Adipocyte (in vitro differentiated cells): ENCODE data around the gene TSPAN12.

ENCODE experiments used
- DNase-seq: peaks from one replicate; pipeline ENCODE4 v3.0.0-alpha.2; 2015; ENCODE audit warnings: low read depth
- H3K27me3 ChIP-seq: replicated peaks from 2 replicates; pipeline ENCODE4 v1.7.0; 2013; ENCODE audit warnings: mild to moderate bottlenecking, low read length, moderate library complexity; ENCODE audit not compliant: control insufficient read depth, insufficient read depth
- H3K36me3 ChIP-seq: 2 replicates; pipeline ENCODE4 v1.7.0; 2013; ENCODE audit warnings: low read length, mild to moderate bottlenecking, moderate library complexity; ENCODE audit not compliant: control insufficient read depth, insufficient read depth, severe bottlenecking
- H3K4me1 ChIP-seq: 2 replicates; pipeline ENCODE4 v1.7.0; 2013; ENCODE audit warnings: mild to moderate bottlenecking, low read length, moderate library complexity; ENCODE audit not compliant: control insufficient read depth, insufficient read depth
- H3K4me3 ChIP-seq: 2 replicates; pipeline ENCODE4 v1.7.0; 2013; ENCODE audit warnings: mild to moderate bottlenecking, low read length, moderate library complexity
- H3K9ac ChIP-seq: 2 replicates; pipeline ENCODE4 v1.7.0; 2013; ENCODE audit warnings: mild to moderate bottlenecking, low read length, moderate library complexity
- H3K9me3 ChIP-seq: 2 replicates; pipeline ENCODE4 v1.7.0; 2013; ENCODE audit warnings: mild to moderate bottlenecking, low read length, moderate library complexity; ENCODE audit not compliant: control insufficient read depth

The TSPAN12 gene

DNA sequence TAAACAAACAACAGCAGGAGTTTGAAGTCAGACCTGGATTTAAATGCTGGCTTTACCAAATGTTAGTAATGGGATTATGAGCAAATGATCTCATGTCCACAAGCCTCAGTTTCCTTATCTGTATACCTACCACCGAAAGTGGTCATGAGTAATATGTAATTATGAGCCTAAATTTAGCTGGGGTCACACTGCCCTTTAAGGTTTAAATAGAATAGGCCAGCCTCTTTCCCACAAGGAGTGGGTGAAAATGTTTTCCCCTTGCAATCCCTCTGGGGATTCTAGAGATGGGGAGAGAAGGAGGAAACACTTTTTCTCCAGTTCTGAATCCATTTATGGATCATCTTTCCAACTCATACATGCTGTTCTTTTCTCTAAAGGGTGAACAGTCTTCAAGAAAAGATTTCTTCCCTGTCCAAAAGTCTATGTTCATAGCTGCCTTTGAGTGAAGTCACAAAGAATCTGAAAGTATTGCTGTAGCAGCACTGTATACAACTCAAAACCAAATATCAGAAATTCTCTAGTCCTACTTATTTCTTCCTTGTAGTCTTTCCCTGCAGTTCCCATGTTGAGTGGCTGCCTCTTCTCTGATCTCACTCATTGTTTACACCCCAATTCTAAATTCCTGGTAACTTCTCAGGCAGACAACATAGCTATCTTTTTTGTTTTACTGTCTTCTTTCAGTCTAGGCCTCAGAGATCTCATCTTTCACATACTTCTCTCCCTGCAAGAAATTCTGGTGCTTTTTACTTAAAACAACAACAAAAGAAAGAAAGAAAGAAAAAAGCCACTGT is 7.4 kb upstream of the TSPAN12 start:
- Histone ChIP-seq H3K27me3 (peaks cover 5% of the 10 kb centered on the region), H3K4me1 (no peaks in the 10 kb centered on the region), H3K9ac (no peak overlapping the region), H3K9me3 (no peaks in the 10 kb centered on the region), H3K36me3 (no peaks in the 10 kb centered on the region), H3K4me3 (no peak overlapping the region)
- no peak for DNase-seq

DNA sequence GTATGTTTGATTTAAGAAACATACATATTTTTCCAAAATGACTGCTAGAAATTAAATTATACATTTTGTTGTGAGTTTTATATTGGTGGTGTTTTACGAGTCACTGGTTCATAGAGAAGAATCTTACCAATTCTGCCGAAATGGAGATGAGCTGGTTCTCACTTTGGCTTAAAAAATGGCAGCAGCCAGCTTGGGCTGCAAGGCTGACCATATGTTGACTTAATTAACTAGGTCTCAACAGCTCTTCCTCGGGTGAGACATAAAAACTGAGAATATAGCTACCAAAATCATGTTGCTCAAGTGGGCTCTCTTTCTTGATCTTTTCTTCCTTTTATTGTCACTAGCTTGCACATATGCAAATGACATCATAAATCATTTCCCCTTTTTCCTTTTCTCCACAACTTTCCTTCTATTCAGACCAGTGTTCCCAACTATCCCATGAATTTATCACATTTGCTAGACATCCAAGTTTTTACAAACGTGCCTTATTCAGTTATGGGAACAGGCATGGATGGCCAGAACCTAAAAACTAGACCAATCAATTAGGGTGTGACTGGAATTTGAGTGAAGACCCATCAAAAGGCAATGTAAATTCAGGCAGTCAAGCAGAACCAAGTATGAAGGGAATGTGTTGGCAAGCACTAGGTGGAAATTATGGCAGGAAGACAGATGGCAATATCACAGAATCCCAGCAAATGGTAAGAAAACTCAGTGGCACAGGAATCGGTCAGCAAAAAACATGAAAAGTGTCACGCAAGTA is 6.4 kb upstream of the TSPAN12 start:
- DNase-seq = no peak

DNA sequence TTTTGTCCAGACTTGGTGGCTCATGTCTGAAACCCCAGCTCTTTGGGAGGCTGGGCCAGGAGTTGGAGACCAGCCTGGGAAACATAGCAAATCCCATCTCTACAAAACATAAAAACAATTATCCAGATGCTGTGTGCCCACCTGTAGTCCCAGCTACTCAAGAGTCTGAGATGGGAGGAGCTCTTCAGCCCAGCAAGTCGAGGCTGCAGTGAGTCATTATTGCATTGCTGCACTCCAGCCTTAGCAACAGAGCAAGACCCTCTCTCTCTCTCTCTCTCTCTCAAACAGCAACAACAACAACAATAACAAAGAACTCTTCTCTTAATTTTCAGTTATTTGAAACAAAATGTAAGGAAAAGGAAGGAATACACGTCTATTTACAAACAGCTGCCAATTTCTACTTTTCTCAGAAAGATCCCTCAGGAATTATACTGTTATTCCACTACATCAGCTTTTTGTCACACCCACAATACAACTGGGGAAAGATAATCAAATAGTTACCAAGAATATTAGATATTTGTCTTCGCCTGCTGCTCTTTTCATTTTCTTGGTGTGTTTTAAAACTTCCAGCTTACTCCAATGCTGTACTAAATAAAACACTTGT is 5.1 kb upstream of the TSPAN12 start:
- peaks cover 9% of the 10 kb centered on the region for H3K27me3 ChIP-seq
- H3K9me3 ChIP-seq = no peaks in the 10 kb centered on the region
- H3K9ac ChIP-seq = no peak overlapping the region
- H3K4me3 ChIP-seq = no peak overlapping the region
- H3K4me1 ChIP-seq = peaks cover 7% of the 10 kb centered on the region
- DNase-seq = no peak
- H3K36me3 ChIP-seq = no peaks in the 10 kb centered on the region

More for the DNA sequence above, 6.4 kb upstream of the TSPAN12 start:
- Histone ChIP-seq H3K4me1 (no peaks in the 10 kb centered on the region), H3K9me3 (no peaks in the 10 kb centered on the region), H3K27me3 (peaks cover 5% of the 10 kb centered on the region), H3K4me3 (no peak overlapping the region), H3K9ac (no peak overlapping the region), H3K36me3 (no peaks in the 10 kb centered on the region)

DNA sequence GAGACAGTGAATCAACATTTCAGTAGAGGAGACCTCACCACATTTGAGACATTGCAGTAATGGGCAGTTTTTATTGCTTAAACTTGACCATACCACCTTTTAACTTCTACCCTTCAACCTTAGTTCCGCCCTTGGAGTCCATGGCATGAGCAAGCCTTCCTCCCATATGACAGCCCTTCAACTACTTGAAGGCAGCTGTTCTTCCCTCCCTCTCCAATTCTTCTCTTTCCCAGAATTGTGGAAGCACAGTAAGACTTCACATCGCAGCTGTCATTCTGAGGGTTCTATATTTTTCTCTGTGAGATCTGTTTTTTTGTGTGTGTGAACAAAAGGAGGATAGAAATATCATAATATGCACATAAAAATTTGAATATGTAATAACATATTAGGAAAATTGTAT is 2.2 kb upstream of the TSPAN12 start:
- H3K36me3 ChIP-seq = no peaks in the 10 kb centered on the region
- DNase-seq = no peak
- peaks cover 9% of the 10 kb centered on the region for H3K27me3 ChIP-seq
- H3K4me1 ChIP-seq = peaks cover 11% of the 10 kb centered on the region
- no peak overlapping the region for H3K4me3 ChIP-seq
- no peaks in the 10 kb centered on the region for H3K9me3 ChIP-seq
- H3K9ac ChIP-seq = no peak overlapping the region

DNA sequence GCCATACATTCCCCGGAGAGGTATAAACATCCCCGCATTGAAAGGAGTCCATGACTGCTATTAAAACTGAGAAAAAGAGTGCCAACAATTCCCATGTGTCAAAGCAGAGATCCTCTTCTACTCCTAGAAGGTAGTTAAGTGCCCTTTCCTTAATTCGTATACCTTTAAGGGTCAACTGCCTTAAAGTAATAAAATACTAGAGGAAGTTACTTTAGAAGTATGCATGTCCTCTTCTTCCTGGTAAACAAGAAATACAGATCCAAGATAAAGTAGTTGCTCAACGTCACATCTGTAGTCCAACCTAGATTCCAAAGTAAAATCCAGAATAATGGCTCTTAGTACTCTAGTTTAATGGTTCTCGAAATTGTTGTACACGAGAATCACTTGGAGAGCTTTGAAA is 1.5 kb upstream of the TSPAN12 start:
- no peak for DNase-seq
- Histone ChIP-seq H3K4me3 (no peak overlapping the region), H3K9ac (no peak overlapping the region), H3K4me1 (peaks cover 11% of the 10 kb centered on the region), H3K36me3 (no peaks in the 10 kb centered on the region), H3K9me3 (no peaks in the 10 kb centered on the region), H3K27me3 (peaks cover 9% of the 10 kb centered on the region)

DNA sequence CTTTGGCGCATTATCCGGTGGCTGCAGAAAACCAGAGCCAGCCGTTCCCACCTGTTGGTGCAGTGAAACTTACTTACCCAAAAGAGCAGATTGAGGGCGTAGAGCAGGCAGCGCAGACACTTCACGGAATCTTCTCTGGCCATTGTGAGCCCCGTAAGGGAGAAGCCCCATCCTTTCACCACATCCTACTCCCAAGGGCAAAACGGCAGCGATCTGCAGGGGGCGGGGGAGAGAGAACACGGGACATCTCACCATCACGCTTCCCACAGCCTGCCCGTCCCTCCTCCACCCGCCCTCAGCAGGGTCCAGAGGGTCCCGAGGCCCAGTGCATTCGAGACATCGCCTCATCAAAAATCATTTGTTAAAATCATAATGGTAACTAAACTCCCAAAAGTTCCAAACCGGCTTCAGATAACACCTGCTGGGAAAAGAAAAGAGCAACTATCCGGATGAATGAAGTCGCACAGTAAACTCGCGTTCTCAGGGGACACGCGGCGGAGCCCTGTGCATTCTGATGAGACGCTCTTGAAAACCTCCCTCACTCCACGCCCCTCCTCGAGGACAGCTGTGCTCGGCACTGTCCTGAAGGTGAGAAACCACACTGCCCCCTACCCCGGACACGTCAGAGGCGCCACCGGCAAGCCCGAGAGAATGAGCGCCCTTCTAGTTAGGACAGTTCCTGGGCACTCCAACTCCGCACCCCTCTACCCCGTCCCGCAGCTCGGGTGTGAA is 1.2 kb downstream of the TSPAN12 start:
- no peak overlapping the region for H3K9ac ChIP-seq
- H3K27me3 ChIP-seq = peaks cover 4% of the 10 kb centered on the region
- no peaks in the 10 kb centered on the region for H3K9me3 ChIP-seq
- peak; percentile 48 for DNase-seq
- H3K4me3 ChIP-seq = peak overlapping the region; percentile 95
- H3K4me1 ChIP-seq = peaks cover 11% of the 10 kb centered on the region
- H3K36me3 ChIP-seq = no peaks in the 10 kb centered on the region

DNA sequence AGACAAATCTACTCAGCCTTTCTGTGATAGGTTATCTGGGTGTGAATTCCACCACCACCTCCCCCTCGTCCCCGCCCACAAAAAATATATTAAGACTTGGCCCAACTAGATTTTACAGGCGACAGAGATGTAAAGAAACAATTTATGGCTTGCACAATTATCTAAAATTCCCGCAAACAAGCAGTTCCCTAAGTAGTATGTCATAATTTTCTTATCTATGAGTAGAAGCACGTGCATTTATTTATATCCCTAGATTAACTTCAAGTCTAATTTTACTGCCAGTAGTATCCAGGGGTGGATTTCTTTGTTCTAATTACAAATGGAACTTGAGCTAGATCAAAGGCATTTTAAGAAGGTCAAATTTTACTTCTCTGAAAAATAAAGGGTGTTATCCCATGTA is 1.7 kb downstream of the TSPAN12 start:
- Histone ChIP-seq H3K27me3 (peaks cover 4% of the 10 kb centered on the region), H3K4me3 (no peak overlapping the region), H3K36me3 (no peaks in the 10 kb centered on the region), H3K9me3 (no peaks in the 10 kb centered on the region), H3K9ac (no peak overlapping the region), H3K4me1 (peaks cover 11% of the 10 kb centered on the region)
- no peak for DNase-seq

DNA sequence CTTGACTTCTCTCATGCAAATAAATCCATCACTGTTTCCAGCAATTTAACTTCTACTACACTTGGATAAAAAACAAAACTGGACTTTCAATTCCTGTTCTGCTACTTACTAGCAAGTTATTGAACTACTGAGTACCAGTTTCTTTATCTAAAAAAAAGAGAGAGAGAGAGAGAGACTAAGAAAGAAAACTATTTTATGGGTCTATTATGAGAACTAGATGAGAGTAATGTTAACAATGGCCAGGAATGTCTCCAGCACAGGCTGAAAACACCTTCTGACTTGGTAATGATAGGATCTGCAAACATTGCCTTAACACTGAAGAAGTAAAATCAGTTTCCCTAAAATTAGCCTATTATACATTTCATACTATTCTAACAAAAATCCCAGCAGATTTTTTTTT is 5.2 kb downstream of the TSPAN12 start:
- Histone ChIP-seq H3K4me3 (no peak overlapping the region), H3K27me3 (no peaks in the 10 kb centered on the region), H3K36me3 (no peaks in the 10 kb centered on the region), H3K4me1 (peaks cover 5% of the 10 kb centered on the region), H3K9ac (no peak overlapping the region), H3K9me3 (no peaks in the 10 kb centered on the region)
- no peak for DNase-seq

DNA sequence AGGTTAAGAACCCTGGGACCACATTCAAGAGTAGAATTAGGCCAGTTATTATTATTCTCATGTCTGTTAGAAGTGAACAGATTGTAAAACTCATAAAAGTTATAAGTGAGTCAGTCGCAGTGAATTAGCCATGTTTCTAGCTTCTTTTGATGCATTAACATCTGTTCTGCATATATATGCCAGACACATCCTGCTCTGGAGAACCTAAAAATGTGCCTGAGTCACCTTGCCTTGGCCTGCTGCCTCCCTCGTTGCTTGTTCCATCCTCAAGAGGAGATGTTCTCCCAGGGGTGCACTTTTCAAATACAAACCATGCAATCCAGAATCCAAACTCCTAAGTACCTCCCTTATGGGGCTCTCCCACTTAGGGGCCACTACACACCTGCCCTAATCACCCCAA is 14.8 kb downstream of the TSPAN12 start:
- DNase-seq = no peak
- H3K9me3 ChIP-seq = no peaks in the 10 kb centered on the region
- no peaks in the 10 kb centered on the region for H3K4me1 ChIP-seq
- H3K4me3 ChIP-seq = no peak overlapping the region
- H3K9ac ChIP-seq = no peak overlapping the region
- H3K36me3 ChIP-seq = no peaks in the 10 kb centered on the region
- H3K27me3 ChIP-seq = no peaks in the 10 kb centered on the region

DNA sequence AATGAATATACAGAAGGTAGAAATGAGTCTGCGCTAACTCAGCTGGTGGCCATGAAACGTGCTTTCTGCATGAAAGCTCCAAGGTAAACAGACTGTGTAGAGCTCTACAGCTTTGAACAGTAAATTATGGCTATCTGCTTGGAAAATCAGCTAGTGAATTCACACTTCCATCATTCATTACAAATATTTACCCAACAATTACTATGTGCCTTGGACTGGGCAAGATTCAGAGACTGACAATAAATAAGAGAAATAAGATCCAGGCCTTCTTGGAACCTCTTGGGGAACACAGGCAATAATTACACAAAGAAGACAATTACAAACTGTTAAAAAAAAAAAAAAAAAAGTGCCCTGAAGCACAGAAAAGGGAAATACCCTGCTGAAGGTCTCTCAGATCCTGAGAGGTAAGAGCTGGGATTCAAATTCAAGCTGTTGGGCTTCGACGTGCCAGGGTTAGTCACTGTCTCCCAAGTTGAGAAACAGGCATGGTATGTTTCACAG is 15.8 kb downstream of the TSPAN12 start:
- H3K36me3 ChIP-seq = no peaks in the 10 kb centered on the region
- no peaks in the 10 kb centered on the region for H3K9me3 ChIP-seq
- no peak overlapping the region for H3K4me3 ChIP-seq
- H3K27me3 ChIP-seq = no peaks in the 10 kb centered on the region
- DNase-seq = no peak
- H3K9ac ChIP-seq = no peak overlapping the region
- H3K4me1 ChIP-seq = no peaks in the 10 kb centered on the region

DNA sequence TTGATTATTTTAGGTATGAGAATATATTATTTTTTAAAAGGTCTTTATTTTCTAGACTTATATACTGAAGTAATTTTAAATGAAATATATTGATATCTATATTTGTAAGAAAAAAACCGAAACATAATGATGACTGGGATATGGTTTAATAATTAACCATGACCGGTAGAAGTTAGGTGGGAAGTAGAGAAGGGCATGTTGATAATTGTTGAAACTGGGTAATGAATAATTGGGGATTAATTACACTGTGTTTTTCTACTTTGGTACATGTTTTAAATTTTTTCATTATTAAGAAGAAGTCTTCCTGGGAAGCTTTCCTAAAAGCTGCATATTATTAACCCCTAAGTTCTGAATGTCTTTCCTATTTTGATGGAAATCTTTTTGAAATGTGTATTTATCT is 16.3 kb downstream of the TSPAN12 start:
- DNase-seq = no peak
- H3K4me3 ChIP-seq = no peak overlapping the region
- no peaks in the 10 kb centered on the region for H3K27me3 ChIP-seq
- no peaks in the 10 kb centered on the region for H3K4me1 ChIP-seq
- no peaks in the 10 kb centered on the region for H3K9me3 ChIP-seq
- no peaks in the 10 kb centered on the region for H3K36me3 ChIP-seq
- no peak overlapping the region for H3K9ac ChIP-seq
